ENCODE measurements around the gene USP13.
A peak's percentile ranks its signal among the peaks of the same experiment; 100 is the strongest.
"Not testable (repeated sequence)": the region's sequence is repeated elsewhere in the genome, so short reads cannot be mapped to it uniquely, and the experiment has no call there.

USP13 gene

GRCh38 chr3:179735321-179735720, 82.5 kb downstream of the USP13 start:
- DNase-seq (ENCODE audit: low spot score), result no peak

- no peak for DNase-seq (ENCODE audit: low spot score)
Observed at GRCh38 chr3:179738998-179739397, 86.2 kb downstream of the USP13 start.

- no peak for DNase-seq (ENCODE audit: low spot score)
Observed at GRCh38 chr3:179739816-179740594, 87.2 kb downstream of the USP13 start.

GRCh38 chr3:179743913-179744312, 91.1 kb downstream of the USP13 start:
- DNase-seq (ENCODE audit: low spot score), result no peak

- DNase-seq (ENCODE audit: low spot score), result no peak
Observed at GRCh38 chr3:179744667-179745066, 91.8 kb downstream of the USP13 start.

- DNase-seq (ENCODE audit: low spot score), result no peak
Observed at GRCh38 chr3:179745079-179745478, 92.2 kb downstream of the USP13 start.

GRCh38 chr3:179745716-179746115, 92.9 kb downstream of the USP13 start:
- DNase-seq (ENCODE audit: low spot score), result no peak

GRCh38 chr3:179750720-179751328, 98.0 kb downstream of the USP13 start:
- peak; percentile 24 for DNase-seq (ENCODE audit: low spot score)

GRCh38 chr3:179760944-179761343, 108.1 kb downstream of the USP13 start:
- no peak for DNase-seq (ENCODE audit: low spot score)

GRCh38 chr3:179765396-179765795, 112.6 kb downstream of the USP13 start:
- DNase-seq (ENCODE audit: low spot score), result no peak

GRCh38 chr3:179766416-179767133, 113.7 kb downstream of the USP13 start:
- DNase-seq (ENCODE audit: low spot score), result no peak

GRCh38 chr3:179768080-179768479, 115.2 kb downstream of the USP13 start:
- DNase-seq (ENCODE audit: low spot score), result peak; percentile 53

GRCh38 chr3:179769411-179770247, 116.8 kb downstream of the USP13 start:
- DNase-seq (ENCODE audit: low spot score), result no peak

- no peak for DNase-seq (ENCODE audit: low spot score)
Observed at GRCh38 chr3:179771797-179772196, 119.0 kb downstream of the USP13 start.

- no peak for DNase-seq (ENCODE audit: low spot score)
Observed at GRCh38 chr3:179772297-179772696, 119.5 kb downstream of the USP13 start.

GRCh38 chr3:179775416-179776122, 122.7 kb downstream of the USP13 start:
- no peak for DNase-seq (ENCODE audit: low spot score)

GRCh38 chr3:179782841-179783240, 130.0 kb downstream of the USP13 start:
- DNase-seq (ENCODE audit: low spot score), result not testable (repeated sequence)

GRCh38 chr3:179788996-179789395, 136.2 kb downstream of the USP13 start:
- no peak for DNase-seq (ENCODE audit: low spot score)

GRCh38 chr3:179791793-179792192, 139.0 kb downstream of the USP13 start:
- no peak for DNase-seq (ENCODE audit: low spot score)

- DNase-seq (ENCODE audit: low spot score), result no peak
Observed at GRCh38 chr3:179794355-179794754, 141.5 kb downstream of the USP13 start.

- no peak for DNase-seq (ENCODE audit: low spot score)
Observed at GRCh38 chr3:179796421-179796820, 143.6 kb downstream of the USP13 start.

GRCh38 chr3:179797192-179797591, 144.4 kb downstream of the USP13 start:
- no peak for DNase-seq (ENCODE audit: low spot score)
